ENCODE data around the gene TTC33.

GRCh38 chr5:40599676-40600075 lies 156.1 kb downstream of the TTC33 start:
- TF ChIP-seq CTCF (IDR thresholded peaks at IDR 0.05) (no peak), POLR2A (IDR thresholded peaks at IDR 0.05) (no peak)
